ENCODE results near the gene DKK3.

GRCh38 chr11:11980841-11981308 is 27.6 kb downstream of the DKK3 start:
- TF ChIP-seq CTCF (IDR thresholded peaks at IDR 0.05) (no peak), EZH2 (IDR thresholded peaks at IDR 0.05) (no peak), EZH2phosphoT487 (IDR thresholded peaks at IDR 0.05) (no peak)

Data from neural progenitor cell (in vitro differentiated cells).